Stimulated activated CD8-positive, alpha-beta memory T cell treated with anti-CD3 and anti-CD28 coated beads, Interleukin-7, amount 100 ng/mL, for 24 hours (primary cell): ENCODE results near the gene THOC5.
"Not testable (repeated sequence)": the region's sequence is repeated elsewhere in the genome, so short reads cannot be mapped to it uniquely, and the experiment has no call there.

Experiments
- DNase-seq: peaks from one replicate; pipeline ENCODE4 v3.0.0-alpha.2; 2020; ENCODE audit warnings: low read depth

Gene THOC5

GRCh38 chr22:29563652-29564460, 10.3 kb upstream of the THOC5 start:
- no peak for DNase-seq

DNA sequence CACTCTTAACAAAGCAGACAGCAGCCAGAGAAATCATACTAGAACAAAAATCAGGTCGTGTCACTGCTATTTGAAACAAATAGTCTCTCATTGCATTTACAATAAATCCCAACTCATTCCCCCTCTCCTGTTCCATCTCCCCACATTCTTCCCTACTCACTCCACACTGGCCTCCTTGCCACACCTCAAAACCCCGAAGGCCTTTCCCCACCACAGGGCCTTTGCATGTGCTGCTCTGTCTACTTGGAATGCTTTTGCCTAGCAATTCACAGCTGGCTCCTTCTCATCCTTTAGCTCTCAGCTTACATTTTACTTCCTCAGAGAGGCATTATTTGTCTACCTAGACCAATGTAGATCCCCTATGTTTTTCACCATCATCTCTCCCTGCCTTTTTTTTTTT, 6.3 kb upstream of the THOC5 start:
- DNase-seq, result no peak

DNA sequence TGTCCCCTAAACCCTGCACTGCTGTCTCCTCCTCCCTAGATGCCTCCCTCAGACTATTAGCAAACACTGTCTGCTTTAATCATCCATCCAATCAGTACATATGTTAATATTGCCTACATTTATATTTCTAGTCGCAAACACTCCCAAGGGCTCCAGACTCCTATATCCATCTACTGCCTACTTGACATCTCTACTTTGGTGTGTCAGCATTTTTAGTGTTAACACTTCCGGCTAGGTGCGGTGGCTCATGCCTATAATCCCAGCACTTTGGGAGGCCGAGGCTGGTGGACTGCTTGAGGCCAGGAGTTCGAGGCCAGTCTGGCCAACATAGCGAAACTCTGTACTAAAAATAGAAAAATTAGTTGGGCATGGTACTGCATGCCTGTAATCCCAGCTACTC, 5.5 kb upstream of the THOC5 start:
- DNase-seq, result no peak

DNA sequence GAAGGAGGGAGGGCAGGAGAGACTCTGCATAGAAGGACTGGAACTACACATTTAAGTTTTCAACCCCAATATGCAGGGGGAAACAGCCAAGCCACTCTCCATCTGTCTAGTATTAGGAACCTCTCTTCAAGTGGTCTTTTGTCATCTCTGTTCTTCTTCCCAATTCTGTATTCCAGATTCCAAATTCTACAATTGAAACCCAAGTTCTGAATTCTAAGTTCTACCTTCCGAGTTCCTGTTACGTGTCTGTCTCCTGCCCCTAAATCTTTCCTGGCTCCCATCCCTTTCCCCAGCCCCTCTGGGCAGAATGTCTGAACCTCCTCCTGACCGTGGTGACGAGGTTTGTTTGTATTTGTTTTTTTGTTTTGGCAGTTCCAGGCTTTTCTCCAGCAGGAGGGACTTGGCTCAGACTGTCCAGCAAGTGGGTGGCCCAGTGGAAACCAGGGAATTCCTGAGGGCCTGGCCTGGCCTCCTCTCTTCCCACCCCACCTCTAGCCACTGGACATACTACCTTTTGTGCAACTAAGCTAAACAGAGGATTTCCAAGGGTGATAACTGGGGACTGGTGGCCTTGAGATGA, 1.6 kb upstream of the THOC5 start:
- no peak for DNase-seq

DNA sequence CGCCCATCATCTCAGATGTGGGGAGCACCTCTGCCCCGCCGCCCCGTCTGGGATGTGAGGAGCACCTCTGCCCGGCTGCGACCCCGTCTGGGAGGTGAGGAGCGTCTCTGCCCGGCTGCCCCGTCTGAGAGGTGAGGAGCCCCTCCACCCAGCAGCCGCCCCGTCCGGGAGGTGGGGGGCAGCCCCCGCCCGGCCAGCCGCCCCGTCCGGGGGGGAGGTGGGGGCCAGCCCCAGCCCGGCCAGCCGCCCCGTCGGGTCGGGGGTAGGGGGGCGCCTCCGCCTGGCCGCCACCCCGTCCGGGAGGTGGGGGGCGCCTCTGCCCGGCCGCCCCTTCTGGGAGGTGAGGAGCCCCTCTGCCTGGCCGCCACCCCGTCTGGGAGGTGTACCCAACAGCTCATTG, 1.2 kb downstream of the THOC5 start:
- not testable (repeated sequence) for DNase-seq

- no peak for DNase-seq
Measured at GRCh38 chr22:29550005-29550404, 3.6 kb downstream of the THOC5 start.

DNA sequence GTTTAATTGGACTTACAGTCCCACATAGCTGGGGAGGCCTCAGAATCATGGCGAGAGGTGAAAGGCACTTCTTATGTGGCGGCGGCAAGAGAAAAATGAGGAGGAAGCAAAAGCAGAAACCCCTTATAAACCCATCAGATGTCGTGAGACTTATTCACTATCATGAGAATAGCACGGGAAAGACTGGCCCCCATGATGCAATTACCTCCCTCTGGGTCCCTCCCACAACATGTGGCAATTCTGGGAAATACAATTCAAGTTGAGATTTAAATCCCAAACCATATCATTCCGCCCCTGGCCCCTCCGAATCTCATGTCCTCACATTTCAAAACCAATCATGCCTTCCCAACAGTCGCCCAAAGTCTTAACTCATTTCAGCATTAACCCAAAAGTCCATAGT, 8.5 kb downstream of the THOC5 start:
- DNase-seq, result not testable (repeated sequence)

DNA sequence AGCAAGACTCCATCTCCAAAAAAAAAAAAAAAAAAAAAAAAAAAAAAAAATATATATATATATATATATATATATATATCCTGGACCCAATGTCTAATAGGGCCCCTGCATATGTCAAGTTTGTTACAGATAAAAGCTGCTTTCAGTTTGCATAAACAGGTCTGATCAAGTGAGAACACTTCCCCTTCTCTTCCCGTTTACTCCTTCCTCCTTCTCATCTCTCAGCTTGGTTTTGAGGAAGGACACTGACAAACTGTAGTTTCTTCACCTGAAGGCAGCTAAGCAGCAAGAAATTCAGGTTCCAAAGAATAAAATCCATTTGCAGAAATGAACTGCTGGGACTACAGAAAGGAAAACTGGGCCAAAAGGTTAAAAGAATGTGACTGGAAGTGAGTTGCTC, 11.7 kb downstream of the THOC5 start:
- no peak for DNase-seq

DNA sequence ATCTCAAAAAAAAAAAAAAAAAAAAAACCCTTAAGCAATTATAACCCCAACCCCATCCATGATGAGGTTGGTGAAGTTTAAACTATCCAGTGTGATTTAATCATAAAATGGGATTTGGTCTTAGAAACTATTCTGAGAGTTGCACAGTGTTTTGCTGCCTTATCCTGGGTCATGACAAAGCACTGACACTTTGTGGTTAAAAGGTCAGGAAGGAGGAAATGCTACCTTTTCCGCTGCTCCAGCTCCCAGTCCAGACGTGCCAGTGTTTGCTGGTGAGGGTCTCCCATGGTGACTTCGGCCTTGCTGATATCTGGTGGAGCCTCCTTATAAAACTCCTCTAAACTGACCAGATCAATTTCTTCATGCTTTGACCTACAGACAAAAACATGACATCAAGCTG, 14.5 kb downstream of the THOC5 start:
- DNase-seq, result no peak

DNA sequence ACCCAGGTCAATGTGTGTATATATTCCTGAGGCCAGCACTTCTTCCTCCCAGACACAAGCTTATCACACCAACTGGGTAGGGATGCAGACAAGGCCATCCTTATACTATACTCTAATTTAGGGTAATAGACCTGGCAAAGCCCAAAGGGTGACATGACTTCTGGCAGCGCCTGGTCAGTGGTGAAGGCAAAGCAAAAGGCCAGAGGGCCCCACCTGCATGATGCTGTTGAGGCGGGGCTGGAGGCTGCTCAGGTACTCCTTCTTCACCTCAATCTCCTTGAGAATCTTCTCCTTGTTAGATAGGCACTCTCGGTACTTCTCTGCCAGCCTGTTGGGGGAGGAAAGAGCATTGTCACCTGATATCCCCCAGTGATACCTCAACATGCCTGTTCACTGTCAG, 17.1 kb downstream of the THOC5 start:
- DNase-seq, result no peak

DNA sequence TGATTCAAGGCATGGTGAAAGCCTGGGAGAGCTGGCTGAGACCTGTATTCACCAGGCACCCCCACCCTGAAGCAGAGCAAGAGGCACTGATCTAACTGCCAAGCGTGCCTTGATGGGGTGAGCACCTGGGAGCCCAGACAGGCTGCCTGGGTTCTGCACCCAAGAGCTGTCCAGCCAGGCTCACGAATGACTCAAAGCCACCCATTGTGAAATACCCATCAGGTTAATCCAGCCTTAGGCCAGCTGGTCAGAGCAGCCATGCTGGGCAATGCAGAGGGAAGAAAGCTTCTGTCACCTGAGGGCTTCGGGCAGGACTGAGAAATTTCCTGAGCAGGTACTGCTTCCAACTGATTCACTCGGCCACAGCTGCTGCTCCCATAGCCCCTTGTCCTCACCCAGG, 22.1 kb downstream of the THOC5 start:
- DNase-seq, result no peak

GRCh38 chr22:29530716-29531115, 22.8 kb downstream of the THOC5 start:
- DNase-seq, result no peak

DNA sequence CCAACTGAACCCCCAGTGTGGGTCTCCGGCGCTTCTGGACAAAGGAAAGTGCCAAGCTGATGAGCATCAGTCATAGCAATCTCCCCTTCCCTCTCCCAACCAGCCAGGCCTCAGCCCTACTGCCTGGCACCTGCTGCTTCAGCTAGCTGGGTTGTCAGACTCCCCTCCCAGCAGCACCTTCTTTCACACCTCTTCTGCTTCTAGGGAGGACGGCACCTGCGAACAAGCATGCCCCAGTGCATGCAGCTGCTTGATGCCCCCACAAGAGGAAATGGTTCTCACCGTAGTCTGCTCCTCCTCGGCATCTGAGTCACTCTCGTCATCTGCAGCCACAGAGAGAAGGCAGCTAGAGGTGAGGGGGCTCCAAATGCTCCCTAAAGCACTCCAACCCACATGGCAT, 25.4 kb downstream of the THOC5 start:
- DNase-seq, result no peak

- DNase-seq, result no peak
Measured at GRCh38 chr22:29524442-29525191, 28.9 kb downstream of the THOC5 start.

DNA sequence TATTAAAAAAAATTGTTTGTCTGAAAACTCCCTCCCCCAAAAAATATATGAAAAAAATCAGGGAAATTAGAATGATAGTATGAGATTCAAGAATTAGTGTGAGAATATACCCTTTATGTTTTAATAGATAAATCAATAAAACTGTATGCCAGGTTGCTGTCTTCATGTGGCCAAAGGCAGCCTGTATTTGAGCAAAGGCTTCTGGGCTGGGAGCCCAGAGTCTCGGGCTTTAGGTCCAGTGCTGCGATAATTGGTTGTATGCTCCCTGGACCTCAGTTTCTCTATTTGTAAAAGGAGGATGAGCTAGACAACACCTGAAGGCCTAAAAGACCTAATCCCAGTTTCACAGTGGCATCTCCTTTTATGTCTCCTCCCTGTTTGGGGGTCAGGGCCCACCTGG, 29.8 kb downstream of the THOC5 start:
- DNase-seq, result no peak

- DNase-seq, result no peak
Measured at GRCh38 chr22:29521526-29521925, 32.0 kb downstream of the THOC5 start.

GRCh38 chr22:29520851-29521250, 32.7 kb downstream of the THOC5 start:
- no peak for DNase-seq

DNA sequence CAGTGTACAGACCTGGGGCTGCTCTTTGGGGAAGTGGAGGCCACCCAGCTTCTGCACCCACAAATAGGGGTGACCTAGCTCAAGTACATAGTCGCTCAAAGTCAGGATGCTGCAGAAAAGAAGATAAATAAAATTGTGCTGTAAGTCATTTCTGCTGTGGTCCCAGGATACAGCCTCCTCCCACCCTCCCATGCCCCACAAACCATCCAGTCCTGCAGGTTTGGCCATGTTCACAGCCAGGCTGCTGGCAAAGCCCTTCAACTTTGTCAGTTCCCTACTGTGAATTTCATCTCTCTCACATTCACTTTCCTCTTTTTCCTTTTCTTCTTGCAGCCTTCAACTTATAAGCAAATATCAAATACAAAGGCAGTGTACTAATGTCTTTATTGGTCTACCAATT, 33.6 kb downstream of the THOC5 start:
- DNase-seq, result no peak

DNA sequence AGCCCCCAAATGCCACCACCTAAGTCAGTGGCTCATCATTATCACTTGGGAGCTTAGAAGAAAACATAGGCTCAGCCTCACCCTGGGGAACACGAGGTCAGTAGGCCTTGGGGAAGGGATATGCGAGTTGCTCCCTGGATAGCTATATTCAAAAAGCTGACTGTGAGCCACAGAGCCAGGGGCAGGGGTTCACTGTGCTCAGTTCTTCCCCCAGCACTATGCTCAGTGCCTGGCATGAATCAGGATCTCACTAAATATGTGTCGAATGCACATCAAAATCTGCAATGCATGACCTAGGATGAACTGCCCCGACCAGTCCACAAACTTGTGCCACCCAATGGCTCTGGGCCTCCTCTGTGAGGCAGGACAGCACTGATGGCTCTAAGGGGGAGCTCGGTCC, 35.1 kb downstream of the THOC5 start:
- no peak for DNase-seq

DNA sequence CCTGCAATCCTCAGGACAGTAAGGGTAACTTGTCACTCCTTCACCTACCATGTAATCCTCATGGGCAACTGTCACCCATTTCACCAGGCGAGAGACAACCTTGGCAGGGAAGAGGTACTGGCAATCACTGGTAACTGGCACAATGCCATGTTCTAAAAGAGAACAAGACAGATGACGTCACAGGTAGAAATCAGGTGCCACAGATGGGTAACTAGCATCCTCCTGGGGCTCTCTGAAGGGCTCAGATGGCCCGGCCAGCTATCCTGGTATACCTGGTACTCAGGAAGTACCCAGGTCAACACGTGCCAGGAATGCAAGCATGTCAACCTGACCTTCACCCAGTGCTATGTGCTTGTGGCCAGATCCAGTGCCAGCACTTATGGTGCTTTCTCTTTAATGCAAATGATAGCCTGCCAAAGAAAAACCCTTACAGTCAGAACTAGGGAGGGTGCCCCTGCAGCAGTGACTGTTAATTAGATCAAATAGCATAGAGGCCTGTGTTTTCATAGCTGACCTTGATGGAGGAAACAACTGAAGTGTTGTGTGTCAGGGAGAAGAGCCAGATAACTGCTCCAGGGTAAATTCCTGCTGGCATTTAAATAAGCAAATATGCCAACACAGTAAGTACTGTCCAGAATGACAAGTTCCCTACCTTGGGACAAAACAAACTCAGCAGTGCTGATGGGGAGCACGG, 36.2 kb downstream of the THOC5 start:
- DNase-seq, result no peak

GRCh38 chr22:29512031-29512430, 41.5 kb downstream of the THOC5 start:
- DNase-seq, result no peak

DNA sequence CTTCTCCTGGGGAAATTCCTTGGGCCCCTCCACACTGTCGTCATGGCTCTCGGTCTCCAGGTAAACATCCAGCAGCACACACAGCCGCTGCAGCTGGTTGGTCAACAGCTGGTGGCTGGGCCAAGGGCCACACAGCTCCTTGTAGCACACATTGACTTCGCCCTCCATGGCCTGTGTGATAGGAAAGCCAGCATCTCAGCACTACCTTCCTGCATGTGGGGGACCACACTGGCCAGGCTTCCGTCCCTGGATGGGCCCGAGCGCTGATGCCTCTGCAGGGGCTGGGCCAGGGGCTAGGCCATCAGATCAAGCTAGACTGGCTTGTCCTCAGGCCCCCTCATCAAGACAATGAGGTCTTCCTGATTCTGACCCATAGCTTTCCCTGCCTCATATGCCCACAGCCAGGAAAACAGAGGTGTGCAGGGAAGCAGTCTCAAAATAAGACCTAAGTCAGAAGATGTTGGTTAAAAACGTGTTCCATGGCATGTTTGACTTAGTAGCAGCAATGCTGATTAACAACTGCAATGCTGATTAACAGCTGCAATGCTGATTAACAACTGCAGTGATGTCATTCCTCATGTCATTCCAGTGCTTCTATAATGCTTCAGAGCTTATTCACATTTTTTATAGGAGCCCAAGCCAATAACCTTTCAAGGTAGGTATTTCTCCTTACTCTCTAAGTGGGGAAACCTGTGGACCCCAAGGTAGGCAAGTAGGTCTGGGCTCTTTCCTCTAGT, 42.3 kb downstream of the THOC5 start:
- DNase-seq, result no peak
